HG02759 (cell line): ENCODE data around the gene PRR36.

Source experiments
- ATAC-seq: cut with Tn5 transposase; IDR thresholded peaks from one replicate; pipeline ENCODE4 v1.9.1; 2021; ENCODE audit warnings: mild to moderate bottlenecking, moderate library complexity; ENCODE audit not compliant: unreplicated experiment

The PRR36 gene

DNA sequence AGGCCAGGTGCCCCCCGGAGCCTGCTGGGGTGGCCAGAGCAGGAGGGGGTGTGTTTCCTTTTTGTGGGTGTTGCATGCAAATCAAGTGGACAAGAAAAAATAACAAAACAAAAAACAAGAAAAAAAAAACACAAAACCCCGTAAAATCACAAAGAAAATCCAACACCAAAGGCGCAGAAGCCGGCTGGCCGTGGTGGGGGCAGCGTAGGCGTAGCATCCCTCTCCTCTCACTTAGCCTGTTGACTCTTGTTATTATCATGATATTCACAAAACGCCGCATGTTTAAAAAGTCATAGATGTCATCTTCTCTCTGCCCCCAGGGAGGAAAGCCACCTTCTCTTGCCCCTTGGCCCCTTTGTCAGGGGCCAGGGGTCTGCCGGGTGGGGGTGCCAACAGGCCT is 39.5 kb upstream of the PRR36 start:
- no peak for ATAC-seq

DNA sequence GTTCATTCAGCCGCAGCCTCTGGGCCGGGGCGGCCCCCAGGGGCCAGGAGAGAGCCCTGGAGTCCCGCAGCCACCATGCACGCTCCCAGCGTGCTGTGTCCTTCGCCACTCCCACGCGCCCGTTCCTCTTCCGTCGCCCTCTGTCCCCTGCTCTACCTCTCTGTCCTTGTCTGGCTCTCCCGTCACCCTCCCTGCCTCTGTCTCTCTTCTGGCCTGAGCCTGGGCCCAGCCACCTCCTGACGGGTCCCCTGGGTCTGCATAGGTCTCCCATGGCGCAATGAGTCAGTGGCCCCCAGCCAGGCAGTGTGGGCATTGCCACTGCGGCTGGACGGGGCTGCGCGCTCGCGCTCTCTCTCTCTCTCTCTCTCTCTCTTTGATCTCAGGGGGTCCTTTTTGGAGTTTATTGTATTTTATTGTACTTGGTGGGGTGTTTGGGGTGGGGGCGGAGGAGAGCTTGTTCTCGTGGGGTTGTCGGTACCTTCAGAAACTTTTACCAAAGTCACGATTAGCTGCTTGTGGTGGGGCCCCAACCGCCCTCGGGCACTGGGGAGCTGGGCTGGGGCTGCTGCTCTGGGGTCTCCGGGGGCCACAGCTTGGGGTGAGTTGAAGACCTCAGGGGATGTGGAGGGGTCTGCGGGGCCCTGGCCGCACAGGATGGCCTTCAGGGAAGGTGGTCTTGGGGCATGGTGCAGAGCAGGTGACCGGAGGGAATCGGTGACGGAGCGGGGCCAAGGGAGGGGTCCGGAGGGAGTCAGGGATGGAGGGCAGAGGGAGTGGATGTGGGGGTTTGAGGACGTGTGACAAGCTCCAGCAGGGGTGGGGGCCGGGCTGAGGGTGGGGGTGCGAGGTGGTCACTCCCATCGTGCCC is 38.7 kb upstream of the PRR36 start:
- no peak for ATAC-seq

DNA sequence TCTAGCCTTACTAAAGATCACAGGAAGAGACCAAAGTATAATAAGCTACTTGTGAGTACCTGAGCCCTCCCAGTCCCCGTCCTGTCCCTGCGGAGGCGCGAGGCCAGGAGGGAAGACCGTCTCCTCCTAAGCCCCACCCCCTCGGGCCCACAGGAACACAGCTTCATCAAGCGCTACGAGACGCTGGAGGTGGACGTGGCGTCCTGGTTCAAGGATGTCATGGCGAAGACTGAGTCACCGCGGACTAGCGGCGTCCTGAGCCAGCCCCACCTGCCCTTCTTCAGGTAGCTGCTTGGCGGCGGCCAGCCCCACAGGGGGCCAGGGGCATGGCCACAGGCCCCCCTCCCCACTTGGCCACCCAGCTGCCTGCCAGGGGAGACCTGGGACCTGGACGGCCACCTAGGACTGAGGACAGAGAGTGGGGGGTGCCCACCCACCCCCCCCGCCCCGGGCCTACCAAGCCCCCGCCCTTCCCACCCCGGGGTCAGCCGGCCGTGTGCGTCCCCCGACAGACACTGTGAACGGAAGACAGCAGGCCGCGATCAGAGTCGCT is 38.0 kb upstream of the PRR36 start:
- no peak for ATAC-seq

DNA sequence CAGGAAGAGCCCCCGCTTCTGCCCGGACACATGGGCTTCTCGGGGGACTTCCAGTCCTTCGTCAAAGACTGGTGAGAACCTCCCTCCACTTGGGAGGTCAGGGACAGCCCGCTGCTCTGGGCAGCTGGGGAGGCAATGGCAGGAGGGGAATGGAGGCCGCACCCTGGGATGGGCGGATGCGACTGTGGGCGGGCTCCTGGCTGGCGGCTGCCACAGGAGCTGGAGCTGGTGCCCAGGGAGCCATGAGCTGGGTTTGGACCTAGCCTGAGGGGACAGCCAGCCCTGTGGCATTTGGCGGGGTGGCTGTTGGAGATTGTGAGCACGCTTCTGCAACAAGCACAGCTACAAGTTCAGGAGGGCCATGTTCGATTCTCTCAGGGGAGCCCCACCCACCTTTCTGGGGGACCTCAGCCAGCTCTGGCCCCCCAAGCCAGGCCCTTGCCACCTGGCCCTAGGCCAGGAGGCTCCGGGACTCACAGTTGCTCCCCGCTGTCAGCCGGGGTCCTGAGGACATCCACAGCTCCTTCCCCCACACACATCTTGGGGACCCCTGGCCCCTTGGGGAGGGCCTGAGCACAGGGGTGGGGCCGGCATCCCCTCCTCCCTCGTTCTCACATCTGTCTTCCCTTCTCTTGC is 37.4 kb upstream of the PRR36 start:
- no peak for ATAC-seq

DNA sequence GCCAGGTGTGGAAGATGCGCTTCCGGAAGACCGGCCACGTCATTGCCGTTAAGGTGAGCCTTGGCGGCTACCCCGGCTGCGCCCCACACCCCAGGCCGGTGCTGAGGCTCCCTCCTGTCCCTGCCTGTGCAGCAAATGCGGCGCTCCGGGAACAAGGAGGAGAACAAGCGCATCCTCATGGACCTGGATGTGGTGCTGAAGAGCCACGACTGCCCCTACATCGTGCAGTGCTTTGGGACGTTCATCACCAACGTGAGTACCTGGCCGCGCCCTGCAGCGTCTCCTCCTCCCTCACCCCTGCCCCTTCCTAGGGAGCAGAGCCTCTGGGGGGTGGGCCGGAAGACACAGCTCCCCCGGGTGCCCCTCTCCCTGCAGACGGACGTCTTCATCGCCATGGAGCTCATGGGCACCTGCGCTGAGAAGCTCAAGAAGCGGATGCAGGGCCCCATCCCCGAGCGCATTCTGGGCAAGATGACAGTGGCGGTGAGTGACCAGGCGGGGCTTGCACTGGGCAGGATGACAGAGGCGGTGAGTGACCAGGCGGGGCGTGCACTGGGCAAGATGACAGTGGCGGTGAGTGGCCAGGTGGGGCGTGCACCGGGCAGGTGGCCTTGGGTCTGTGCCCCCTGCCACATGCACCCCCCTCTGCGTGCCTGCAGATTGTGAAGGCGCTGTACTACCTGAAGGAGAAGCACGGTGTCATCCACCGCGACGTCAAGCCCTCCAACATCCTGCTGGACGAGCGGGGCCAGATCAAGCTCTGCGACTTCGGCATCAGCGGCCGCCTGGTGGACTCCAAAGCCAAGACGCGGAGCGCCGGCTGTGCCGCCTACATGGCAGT is 36.4 kb upstream of the PRR36 start:
- no peak for ATAC-seq

DNA sequence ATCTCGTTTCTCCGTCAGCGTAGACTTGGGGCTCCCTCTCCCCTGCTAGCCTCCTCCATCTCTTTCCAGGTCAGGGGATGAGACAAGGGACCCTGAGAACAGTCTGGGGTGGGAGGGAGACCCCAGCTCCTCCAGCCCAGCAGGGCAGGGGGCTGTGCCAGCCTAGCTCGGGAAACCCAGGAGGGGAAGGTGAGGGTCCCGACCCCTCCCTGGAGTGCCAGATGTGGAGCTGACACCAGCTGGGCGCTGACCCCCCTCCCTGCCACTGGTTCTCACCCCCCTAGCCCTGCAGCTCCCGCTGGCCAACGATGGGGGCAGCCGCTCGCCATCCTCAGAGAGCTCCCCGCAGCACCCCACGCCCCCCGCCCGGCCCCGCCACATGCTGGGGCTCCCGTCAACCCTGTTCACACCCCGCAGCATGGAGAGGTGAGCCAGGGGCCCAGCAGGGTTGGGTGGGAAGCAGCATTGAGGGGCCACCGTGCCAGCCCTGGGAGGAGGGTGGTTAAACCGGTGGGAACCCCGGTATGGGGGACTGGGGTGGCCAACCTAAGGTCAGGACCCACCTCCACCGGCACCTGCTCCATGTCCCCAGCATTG is 35.4 kb upstream of the PRR36 start:
- no peak for ATAC-seq

DNA sequence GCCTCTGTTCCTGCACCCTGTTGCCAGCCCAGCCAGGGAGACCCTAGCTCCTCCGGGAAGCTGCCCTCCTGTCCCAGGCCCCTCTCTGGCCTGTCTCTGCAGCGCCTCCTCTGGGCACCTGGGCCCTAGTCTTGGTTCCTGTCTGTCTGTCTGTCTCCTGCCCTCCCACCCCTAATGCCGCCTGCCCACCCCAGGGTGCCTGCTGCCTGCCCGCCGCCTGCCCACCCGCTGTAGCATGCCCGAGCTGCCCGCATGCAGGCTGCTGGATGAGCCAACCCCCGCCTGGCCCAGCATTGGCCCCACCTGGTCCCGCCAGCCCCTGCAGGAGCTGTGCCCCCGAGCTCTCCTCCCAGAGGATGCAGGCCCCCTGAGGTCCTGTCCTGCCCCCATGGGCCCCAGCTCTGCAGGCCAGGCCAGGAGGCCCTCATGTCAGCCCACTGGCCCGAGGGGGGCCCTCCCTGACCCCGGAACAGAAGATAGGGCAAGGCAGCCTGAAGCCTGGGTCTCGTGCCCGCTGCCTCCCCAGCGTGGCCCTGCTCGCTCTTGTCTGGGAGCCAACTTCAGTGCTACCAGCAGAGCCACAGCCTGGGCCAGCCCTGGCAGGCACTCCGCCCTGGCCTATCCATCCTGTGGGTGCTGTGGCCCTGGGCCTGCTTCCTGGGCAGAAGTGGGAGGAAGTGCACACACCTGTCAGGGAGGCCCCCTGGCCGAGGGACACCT is 34.7 kb upstream of the PRR36 start:
- ATAC-seq: no peak

DNA sequence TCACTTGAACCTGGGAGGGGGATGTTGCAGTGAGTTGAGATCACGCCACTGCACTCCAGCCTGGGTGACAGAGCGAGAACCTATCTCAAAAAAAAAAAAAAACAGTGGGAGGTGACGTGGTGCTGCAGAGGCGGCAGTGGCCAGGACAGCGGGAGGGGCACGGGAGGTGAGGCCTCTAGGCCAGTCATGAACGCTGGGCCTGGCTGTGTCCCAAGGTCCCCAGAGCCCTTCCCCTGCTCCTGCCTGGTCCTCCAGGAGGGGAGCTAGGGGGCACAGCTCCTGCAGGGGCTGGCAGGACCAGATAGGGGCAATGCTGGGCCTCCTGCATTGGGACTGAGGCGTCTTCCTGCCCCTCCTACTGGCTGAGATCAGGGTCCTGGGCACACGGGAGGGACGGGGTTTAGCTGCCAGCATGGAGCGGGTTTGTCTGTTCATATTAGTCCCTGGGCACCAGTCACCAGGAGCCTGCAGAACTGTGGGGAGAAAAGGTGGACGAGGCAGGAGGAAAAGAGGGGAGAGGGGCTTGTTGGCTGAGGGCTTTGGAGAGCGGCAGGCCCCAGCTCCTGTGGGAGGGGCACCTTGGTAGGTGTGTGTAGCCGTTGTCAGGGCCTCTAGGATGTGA is 34.0 kb upstream of the PRR36 start:
- ATAC-seq: no peak

DNA sequence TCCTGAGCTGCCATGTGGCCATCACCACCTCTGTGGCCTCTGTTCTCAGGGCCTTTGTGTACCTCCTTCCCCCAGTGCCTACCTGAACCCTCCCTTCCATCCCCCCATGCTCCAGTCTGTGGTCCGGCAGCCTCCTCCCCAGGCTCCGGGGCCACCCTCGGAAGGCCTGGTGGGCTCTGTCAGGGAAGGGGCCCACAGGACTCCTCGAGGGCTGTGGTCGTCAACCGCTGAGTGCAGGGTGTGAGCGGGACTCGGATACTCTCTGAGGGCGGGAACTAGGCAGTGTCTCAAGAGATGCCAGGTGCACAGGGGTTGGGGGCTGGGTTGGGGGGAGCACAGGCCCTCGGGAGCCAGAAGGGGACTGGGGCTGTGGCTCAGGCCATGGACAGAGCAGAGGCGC is 33.4 kb upstream of the PRR36 start:
- no peak for ATAC-seq

DNA sequence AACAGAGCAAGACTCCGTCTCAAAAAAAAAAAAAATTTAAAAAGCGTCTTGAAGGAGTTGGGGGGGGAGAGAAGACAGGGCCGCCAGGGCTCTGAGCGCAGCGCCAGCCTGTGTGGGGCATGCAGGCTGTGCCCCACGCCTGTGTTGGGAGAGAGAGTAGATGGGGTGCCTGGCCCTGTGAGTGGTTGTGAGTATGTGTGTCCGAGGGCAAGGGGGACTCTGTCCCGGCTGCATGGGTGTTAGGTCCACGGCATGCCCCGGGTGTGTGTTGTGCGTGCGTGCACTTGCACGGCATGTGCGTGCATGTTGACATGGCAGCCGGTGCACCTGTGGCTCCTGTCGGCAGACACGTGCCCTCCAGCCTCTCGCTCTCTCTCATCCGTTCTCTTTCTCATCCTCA is 32.9 kb upstream of the PRR36 start:
- ATAC-seq: no peak

DNA sequence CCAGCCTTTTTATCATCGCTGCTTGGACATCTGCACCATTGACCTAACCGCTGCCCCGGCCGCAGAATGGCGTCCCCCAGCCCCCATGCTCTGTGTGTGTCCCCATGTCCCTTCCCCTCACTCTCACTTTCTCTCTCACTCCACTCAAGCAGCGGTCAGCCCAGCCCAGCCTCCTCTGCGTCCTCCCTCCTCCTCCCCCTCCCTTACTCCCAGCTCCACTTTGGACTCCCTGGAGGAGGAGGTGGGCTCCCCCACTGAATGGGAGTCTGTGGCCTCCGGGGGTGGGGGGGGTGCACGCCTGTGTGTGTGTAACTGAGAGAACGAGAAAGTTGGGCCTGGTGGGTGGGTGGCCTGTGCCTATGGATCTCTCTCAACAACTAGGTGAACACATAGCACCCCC is 31.7 kb upstream of the PRR36 start:
- no peak for ATAC-seq

DNA sequence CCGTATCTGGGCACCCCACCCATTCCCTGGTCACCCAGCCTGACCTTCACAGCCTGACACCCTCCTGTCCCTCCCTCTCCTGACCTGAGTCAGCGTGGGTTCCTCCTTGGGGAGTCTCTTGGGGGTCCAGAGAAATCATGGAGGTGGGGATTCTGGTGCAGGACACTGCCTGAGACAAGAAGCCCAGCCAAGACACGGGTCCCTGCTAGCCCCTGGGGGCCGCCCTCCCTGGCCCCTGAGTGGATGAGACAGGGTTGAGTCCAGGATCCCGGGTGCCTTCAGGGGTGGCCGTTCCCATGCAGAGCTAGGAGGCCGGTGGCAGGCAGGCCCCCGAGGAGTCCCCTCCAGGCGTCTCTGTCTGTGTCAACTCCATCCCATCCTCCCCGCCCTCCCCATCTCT is 31.1 kb upstream of the PRR36 start:
- no peak for ATAC-seq

DNA sequence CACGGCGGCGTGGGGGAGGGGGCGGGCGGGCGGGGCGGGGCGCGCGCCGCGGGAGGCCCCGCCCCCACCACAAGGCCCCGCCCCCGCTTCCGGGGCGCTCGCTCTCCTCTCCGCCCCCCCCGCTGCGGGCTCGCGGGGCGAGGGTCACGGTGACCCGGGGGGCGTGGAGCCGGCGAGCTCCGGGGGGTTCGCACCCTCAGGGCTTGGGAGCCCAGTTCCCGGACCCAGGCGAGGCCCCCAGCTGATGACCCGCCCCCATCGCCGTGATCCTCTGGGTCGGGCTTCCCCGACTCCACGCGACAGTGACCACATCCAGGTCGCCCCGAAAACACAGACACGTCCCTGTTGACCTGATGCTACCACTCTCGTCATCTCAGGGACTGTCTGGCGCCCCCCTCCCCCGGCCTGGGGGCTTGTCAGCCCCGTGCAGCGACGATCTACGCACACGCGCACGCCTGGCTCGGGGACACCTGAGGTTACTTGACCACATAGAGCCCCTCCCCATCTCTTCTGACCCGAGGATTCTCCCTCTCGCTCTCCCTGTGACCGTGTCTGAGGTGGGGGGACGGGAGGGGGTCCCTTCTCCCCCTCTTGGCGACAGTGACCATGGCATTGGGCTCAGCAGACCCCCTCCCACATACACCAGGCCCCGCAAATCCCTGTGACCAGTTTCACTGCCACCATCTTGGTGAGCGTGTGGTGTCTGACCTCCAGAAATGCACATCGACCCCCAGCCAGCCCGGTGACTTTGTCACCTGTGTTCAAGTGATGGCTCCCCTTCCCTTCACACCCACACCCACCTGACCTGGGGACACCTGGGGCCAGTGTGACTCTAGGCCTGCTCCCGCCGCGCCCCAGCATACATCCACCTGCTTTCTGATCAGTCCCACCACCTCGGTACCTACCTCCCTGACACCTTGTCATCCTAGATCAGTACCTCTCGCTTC is 30.2 kb upstream of the PRR36 start:
- peak; percentile 41 for ATAC-seq

DNA sequence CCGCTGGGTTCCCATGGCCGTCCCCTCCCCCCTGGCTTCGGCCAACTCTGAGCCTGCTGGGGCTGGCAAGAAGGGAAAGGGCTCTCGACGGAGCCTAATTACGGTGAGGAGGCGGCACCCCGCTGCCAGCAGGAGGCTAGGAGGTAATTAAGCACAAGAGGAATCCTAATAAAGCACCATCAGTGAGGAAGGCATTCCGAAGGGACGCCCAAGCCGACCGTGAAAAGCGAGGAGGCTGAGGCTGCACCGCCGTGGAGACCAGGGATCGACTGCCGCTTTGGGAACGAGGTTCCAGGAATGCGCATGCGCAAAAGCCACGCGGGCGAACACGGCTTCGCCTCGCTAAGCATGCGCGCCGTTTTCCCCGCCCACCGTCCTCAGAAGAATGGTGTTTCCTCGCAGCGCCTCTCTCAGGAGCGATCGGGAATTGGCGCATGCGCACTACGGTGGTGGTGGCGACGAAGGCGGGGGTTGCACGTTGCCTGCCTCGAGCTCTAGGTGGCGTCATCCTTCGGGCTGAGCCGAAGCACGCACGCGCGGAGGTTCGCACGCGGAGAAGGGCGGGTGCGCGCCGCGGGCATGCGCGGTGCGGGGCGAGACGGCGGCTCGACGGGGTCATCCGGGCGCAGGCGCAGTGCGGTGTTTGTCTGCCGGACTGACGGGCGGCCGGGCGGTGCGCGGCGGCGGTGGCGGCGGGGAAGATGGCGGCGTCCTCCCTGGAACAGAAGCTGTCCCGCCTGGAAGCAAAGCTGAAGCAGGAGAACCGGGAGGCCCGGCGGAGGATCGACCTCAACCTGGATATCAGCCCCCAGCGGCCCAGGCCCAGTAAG is 29.3 kb upstream of the PRR36 start, which contains the start of gene MAP2K7:
MAP2K7 (plus strand) TSS at position 634 of the 830 bp plus-strand sequence; CDS start at position 702, 68 bp downstream.
- ATAC-seq: peak; percentile 89

DNA sequence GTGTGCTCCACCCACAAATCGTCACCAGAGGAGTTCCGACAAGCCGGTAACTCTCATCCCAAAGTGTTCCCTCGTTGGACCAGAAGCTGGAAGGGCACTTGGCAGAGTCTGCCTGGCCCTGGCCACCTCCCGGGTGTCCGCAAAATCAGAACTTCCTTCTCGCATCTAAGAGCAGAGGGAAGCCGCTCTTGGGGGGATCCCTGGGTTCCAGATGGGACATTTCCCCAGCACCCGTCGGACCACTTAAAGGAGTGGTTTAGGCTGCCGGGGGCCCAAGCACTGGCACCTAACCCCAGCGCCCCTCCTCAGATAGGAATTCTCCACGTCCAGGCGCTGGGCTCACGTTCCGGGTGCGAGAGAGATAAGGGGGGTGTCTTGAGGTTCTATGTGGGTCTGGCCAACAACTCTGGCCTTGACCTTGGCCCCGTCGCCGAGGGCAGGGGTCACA is 28.6 kb upstream of the PRR36 start:
- ATAC-seq: no peak

DNA sequence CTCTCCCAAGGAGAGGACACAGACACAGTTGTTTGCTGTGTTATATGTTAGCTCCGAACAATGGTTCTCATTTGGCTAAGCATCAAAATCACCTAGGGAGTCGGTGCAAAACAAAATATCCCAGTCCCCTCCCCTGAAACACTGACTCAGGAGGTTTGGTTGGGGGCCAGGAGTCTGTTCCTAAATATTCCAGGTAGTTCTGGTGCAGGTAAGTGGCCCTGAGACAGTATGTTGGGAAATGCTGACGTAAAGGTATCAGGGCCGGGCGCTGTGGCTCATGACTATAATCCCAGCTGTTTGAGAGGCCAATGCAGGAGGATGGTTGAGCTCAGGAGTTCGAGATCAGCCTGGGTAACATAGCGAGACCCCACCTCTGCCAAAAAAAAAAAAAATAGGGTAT is 27.1 kb upstream of the PRR36 start:
- no peak for ATAC-seq

DNA sequence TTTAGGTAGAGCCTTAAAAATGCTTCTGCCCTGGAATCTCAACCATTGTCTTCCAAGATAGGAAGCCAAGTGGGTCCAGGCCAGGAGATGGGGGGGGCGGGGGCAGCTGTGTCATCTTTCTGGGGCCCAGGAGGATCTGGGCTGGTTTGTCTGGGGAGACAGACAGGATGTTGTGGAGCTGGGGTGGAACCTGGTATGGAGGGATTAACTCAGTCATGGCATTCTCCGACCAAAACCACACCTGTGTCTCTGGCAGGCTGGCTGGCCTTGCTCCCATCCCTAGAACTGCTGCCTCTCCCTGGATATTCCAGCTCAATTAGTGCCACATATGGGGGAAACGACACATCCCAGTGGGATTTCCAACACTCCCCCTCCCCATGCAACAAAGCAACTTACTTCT is 26.7 kb upstream of the PRR36 start:
- ATAC-seq: no peak

DNA sequence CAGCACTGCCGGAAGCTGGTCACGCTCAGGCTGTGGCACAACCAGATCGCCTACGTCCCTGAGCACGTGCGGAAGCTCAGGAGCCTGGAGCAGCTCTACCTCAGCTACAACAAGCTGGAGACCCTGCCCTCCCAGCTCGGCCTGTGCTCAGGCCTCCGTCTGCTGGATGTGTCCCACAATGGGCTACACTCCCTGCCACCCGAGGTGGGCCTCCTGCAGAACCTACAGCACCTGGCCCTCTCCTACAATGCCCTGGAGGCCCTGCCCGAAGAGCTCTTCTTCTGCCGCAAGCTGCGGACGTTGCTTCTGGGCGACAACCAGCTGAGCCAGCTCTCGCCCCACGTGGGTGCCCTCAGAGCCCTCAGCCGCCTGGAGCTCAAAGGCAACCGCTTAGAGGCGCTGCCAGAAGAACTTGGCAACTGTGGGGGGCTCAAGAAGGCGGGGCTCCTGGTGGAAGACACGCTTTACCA is 26.2 kb upstream of the PRR36 start:
- no peak for ATAC-seq
